CD4-positive, alpha-beta T cell (primary cell): ENCODE data around the gene TMEM140. TPM values are rescaled to one million over a fixed set of nuclear protein-coding genes. Genes with fewer than 3 reads are reported as not detected.

Experiments used
- ATAC-seq: fragments of 200-7000 bp; cut with Tn5 transposase; one replicate; pipeline ENCODE4 v1.10.0; 2022; ENCODE audit warnings: mild to moderate bottlenecking; ENCODE audit not compliant: poor library complexity
- CTCF ChIA-PET: fragments of 350-600 bp; sonication (Branson Sonifier 250); formaldehyde crosslinking; loops from one replicate; lab custom pipeline; 2021; ENCODE audit warnings: antibody characterized with exemption, inconsistent platforms; lab: Charles Lee
- POLR2A ChIA-PET: fragments of 350-600 bp; sonication (Branson Sonifier 250); formaldehyde crosslinking; loops from one replicate; lab custom pipeline; 2021; ENCODE audit warnings: antibody characterized with exemption, inconsistent platforms; lab: Charles Lee
- DNase-seq, 14 experiments: peaks; one replicate each; pipeline ENCODE4 v3.0.0-alpha.2; 2013 to 2020; ENCODE audit warnings: mixed read lengths in 2 of 14
- H3K27ac ChIP-seq, 2 donors: one replicate each; pipeline versions ENCODE4 v1.5.1 to v1.7.0; 2013; ENCODE audit warnings: low read length in 2 of 2, low read depth in 1 of 2, mild to moderate bottlenecking in 1 of 2
- H3K27me3 ChIP-seq, 2 experiments: 1 replicate in 1 of 2; 2 replicates in 1 of 2; pipeline versions ENCODE4 v1.6.1 to v1.7.0; 2013; ENCODE audit warnings: low read length in 2 of 2, control low read depth in 1 of 2, mild to moderate bottlenecking in 1 of 2, moderate library complexity in 1 of 2; ENCODE audit not compliant: insufficient read depth in 2 of 2, control insufficient read depth in 1 of 2
- H3K36me3 ChIP-seq: one replicate; pipeline ENCODE4 v1.6.1; 2013; ENCODE audit warnings: low read length, control low read depth; ENCODE audit not compliant: insufficient read depth
- H3K4me1 ChIP-seq: one replicate; pipeline ENCODE4 v1.6.1; 2013; ENCODE audit warnings: low read length, control low read depth; ENCODE audit not compliant: insufficient read depth
- H3K4me3 ChIP-seq: one replicate; pipeline ENCODE4 v1.5.1; 2013; ENCODE audit warnings: mild to moderate bottlenecking, low read length, moderate library complexity
- H3K9me3 ChIP-seq, 2 experiments: 1 replicate in 1 of 2; 2 replicates in 1 of 2; pipeline versions ENCODE4 v1.6.1 to v1.7.0; 2013; ENCODE audit warnings: low read length in 2 of 2, mild to moderate bottlenecking in 2 of 2, control low read depth in 1 of 2, moderate library complexity in 1 of 2; ENCODE audit not compliant: control insufficient read depth in 1 of 2, insufficient read depth in 1 of 2
- H3K27ac Mint-ChIP-seq: one replicate; pipeline ENCODE4 v1.8.0; 2020; ENCODE audit warnings: mixed read lengths
- H3K27me3 Mint-ChIP-seq: one replicate; pipeline ENCODE4 v1.8.0; 2021; ENCODE audit warnings: mixed read lengths
- H3K36me3 Mint-ChIP-seq: one replicate; pipeline ENCODE4 v1.8.0; 2021; ENCODE audit warnings: low read depth, mixed read lengths
- H3K4me1 Mint-ChIP-seq: one replicate; pipeline ENCODE4 v1.8.0; 2021; ENCODE audit warnings: low read depth, mixed read lengths
- H3K4me3 Mint-ChIP-seq: one replicate; pipeline ENCODE4 v1.8.0; 2020; ENCODE audit warnings: mild to moderate bottlenecking, mixed read lengths
- H3K9me3 Mint-ChIP-seq: one replicate; pipeline ENCODE4 v1.8.0; 2020; ENCODE audit warnings: mixed read lengths
- intact Hi-C, 2 experiments: fragments of 100-400 bp; cut with DNase I in 1 of 2; cut with micrococcal nuclease in 1 of 2; formaldehyde crosslinking; loops; one replicate each; pipeline versions ENCODE4 v1.15.1 to v1.9.0; 2023 to 2025; cut with DNase I, micrococcal nuclease
- total RNA-seq, 174 experiments: library from RNA in 2 of 174; stranded (reverse) in 2 of 174; gene quantifications; one replicate each; pipeline ENCODE4 v1.2.3 and lab custom pipeline; 2021 to 2026
- TF ChIP-seq, protein P1 (sequence below): fragments of 200-600 bp; IDR thresholded peaks from one replicate; pipeline ENCODE4 v1.8.0; 2022; ENCODE audit warnings: antibody characterized with exemption, mild to moderate bottlenecking

The TMEM140 gene
- total RNA-seq, 2 experiments from 2014 or later = 27.7 to 32.2 TPM

DNA sequence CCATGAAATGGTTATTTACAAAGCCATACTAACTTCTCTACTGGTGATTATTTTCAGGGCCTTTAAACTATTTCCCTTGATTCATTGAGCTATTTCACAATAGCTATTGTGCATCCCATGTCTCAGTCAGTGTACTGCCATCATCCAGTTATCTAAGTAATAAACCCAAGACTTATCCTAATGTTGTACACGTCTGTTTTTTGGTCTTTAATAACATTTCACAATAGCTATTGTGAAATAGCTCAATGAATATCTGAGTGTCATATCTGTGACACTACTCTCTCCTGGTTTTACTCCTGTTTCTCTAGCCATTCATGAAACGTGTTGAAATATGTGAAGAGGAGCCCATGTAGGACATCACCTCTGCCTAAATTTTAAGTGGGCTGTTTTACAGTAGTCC lies 36.5 kb upstream of the TMEM140 start:
- TF ChIP-seq, protein P1, sequence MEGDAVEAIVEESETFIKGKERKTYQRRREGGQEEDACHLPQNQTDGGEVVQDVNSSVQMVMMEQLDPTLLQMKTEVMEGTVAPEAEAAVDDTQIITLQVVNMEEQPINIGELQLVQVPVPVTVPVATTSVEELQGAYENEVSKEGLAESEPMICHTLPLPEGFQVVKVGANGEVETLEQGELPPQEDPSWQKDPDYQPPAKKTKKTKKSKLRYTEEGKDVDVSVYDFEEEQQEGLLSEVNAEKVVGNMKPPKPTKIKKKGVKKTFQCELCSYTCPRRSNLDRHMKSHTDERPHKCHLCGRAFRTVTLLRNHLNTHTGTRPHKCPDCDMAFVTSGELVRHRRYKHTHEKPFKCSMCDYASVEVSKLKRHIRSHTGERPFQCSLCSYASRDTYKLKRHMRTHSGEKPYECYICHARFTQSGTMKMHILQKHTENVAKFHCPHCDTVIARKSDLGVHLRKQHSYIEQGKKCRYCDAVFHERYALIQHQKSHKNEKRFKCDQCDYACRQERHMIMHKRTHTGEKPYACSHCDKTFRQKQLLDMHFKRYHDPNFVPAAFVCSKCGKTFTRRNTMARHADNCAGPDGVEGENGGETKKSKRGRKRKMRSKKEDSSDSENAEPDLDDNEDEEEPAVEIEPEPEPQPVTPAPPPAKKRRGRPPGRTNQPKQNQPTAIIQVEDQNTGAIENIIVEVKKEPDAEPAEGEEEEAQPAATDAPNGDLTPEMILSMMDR = no peak
- DNase-seq (no peak), ATAC-seq (no peak)
- no peak overlapping the region for H3K4me3 ChIP-seq
- H3K9me3 ChIP-seq = no peaks in the 10 kb centered on the region
- no peaks in the 10 kb centered on the region for H3K36me3 Mint-ChIP-seq
- intact Hi-C loops = no loop called here
- H3K4me1 ChIP-seq = no peaks in the 10 kb centered on the region
- no peaks in the 10 kb centered on the region for H3K36me3 ChIP-seq
- CTCF ChIA-PET = no interaction called here
- H3K4me1 Mint-ChIP-seq = no peaks in the 10 kb centered on the region
- H3K4me3 Mint-ChIP-seq = no peak overlapping the region
- no peaks in the 10 kb centered on the region for H3K27me3 Mint-ChIP-seq
- no peak overlapping the region for H3K27ac ChIP-seq
- no peaks in the 10 kb centered on the region for H3K27me3 ChIP-seq
- no peaks in the 10 kb centered on the region for H3K9me3 Mint-ChIP-seq
- POLR2A ChIA-PET = no interaction called here
- no peak overlapping the region for H3K27ac Mint-ChIP-seq

DNA sequence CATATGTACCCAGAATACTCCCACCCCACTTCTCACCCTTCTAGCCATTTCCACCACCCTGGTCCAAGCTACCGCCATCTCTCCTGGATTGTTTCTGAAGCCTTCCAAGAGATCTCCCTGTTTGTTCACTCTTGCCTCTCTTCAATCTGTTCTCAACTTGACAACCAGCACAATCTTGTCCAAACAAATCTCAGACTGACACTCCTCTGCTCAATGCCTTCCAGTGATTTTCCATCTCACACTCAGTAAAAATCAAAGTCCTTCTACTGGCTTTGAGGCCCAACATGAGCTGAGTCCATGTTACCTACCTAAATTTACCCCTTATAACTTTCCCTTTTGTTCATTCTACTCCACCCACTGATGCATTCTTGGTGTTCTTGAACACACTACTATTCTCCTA lies 33.2 kb upstream of the TMEM140 start:
- ATAC-seq (no peak), DNase-seq (no peak)
- H3K4me1 Mint-ChIP-seq = no peaks in the 10 kb centered on the region
- H3K36me3 ChIP-seq = no peaks in the 10 kb centered on the region
- ChIA-PET POLR2A (no interaction called here), CTCF (interaction anchor here (0.5 kb wide), 1 partner anchor 458 kb away, joined by 3 read pairs; no protein-coding TSS in a partner anchor)
- no peak overlapping the region for H3K4me3 ChIP-seq
- H3K36me3 Mint-ChIP-seq = peaks cover 19% of the 10 kb centered on the region
- TF ChIP-seq, protein P1 = no peak
- H3K27ac Mint-ChIP-seq = no peak overlapping the region
- H3K9me3 Mint-ChIP-seq = peaks cover 3% of the 10 kb centered on the region
- no peaks in the 10 kb centered on the region for H3K27me3 Mint-ChIP-seq
- intact Hi-C loops = no loop called here
- H3K4me3 Mint-ChIP-seq = no peak overlapping the region
- no peak overlapping the region for H3K27ac ChIP-seq
- no peaks in the 10 kb centered on the region for H3K27me3 ChIP-seq
- H3K9me3 ChIP-seq = peaks cover under 1 to 5% of the 10 kb centered on the region in 2 experiments
- no peaks in the 10 kb centered on the region for H3K4me1 ChIP-seq

DNA sequence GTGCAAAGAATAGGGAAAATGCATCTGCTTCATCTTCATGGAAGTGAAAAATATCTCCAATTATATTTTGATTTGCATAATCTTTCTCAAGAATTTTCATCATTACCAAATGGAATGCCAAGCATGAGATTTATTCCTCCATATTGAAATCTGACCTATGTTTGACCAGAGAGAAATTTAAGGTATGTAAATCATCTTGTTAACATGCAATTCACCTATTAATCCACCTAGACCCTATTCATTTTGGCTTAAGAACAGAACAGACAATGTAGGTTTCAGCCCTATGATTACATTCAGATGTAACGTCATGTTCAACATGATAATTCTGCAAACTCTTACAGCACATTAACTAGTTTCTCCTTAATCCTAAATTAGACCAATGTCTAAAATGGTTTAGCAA lies 30.8 kb upstream of the TMEM140 start:
- ATAC-seq = no peak

More for the DNA sequence above, 30.8 kb upstream of the TMEM140 start:
- ChIA-PET CTCF (no interaction called here), POLR2A (no interaction called here)
- no peak for DNase-seq
- Mint-ChIP-seq H3K27ac (no peak overlapping the region), H3K36me3 (peaks cover 40% of the 10 kb centered on the region), H3K27me3 (no peaks in the 10 kb centered on the region), H3K4me3 (no peak overlapping the region), H3K4me1 (no peaks in the 10 kb centered on the region), H3K9me3 (peaks cover 5% of the 10 kb centered on the region)
- Histone ChIP-seq H3K9me3 (peaks cover 10 to 13% of the 10 kb centered on the region in 2 experiments), H3K4me1 (no peaks in the 10 kb centered on the region), H3K27me3 (no peaks in the 10 kb centered on the region), H3K27ac (no peak overlapping the region), H3K4me3 (no peak overlapping the region), H3K36me3 (no peaks in the 10 kb centered on the region)
- TF ChIP-seq, protein P1 = no peak
- intact Hi-C loops = no loop called here
